ENCODE data around the gene C22orf42.
"Not testable (repeated sequence)": the region's sequence is repeated elsewhere in the genome, so short reads cannot be mapped to it uniquely, and the experiment has no call there.

The C22orf42 gene

GRCh38 chr22:32158712-32159533 lies at the start of gene C22orf42:
Gene C22orf42, minus strand, starts transcription at chr22:32159303. Its CDS starts 88 bp downstream, at chr22:32159215.
- DNase-seq (ENCODE audit: low read depth, low spot score) = no peak

GRCh38 chr22:32208681-32209080 lies 49.6 kb upstream of the C22orf42 start:
- DNase-seq (ENCODE audit: low read depth, low spot score) = no peak

- DNase-seq (ENCODE audit: low read depth, low spot score) = no peak
Observed at GRCh38 chr22:32207971-32208480, 48.9 kb upstream of the C22orf42 start.

- DNase-seq (ENCODE audit: low read depth, low spot score) = no peak
Observed at GRCh38 chr22:32206774-32207758, 48.0 kb upstream of the C22orf42 start.

- DNase-seq (ENCODE audit: low read depth, low spot score) = no peak
Observed at GRCh38 chr22:32205974-32206773, 47.1 kb upstream of the C22orf42 start.

GRCh38 chr22:32204856-32205722 lies 46.0 kb upstream of the C22orf42 start, which contains the start of gene RFPL2:
Gene RFPL2, minus strand, starts transcription at chr22:32205073. Its CDS starts 2,622 bp downstream, at chr22:32202451.
- DNase-seq (ENCODE audit: low read depth, low spot score) = no peak

- no peak for DNase-seq (ENCODE audit: low read depth, low spot score)
Observed at GRCh38 chr22:32204040-32204855, 45.1 kb upstream of the C22orf42 start.

GRCh38 chr22:32203181-32204039 lies 44.3 kb upstream of the C22orf42 start:
- no peak for DNase-seq (ENCODE audit: low read depth, low spot score)

- DNase-seq (ENCODE audit: low read depth, low spot score) = no peak
Observed at GRCh38 chr22:32202539-32203180, 43.6 kb upstream of the C22orf42 start.

- no peak for DNase-seq (ENCODE audit: low read depth, low spot score)
Observed at GRCh38 chr22:32202161-32202538, 43.0 kb upstream of the C22orf42 start.

GRCh38 chr22:32200752-32201151 lies 41.6 kb upstream of the C22orf42 start:
- DNase-seq (ENCODE audit: low read depth, low spot score) = no peak

GRCh38 chr22:32199961-32200360 lies 40.9 kb upstream of the C22orf42 start:
- no peak for DNase-seq (ENCODE audit: low read depth, low spot score)

GRCh38 chr22:32199341-32199740 lies 40.2 kb upstream of the C22orf42 start:
- DNase-seq (ENCODE audit: low read depth, low spot score) = no peak

GRCh38 chr22:32197553-32198226 lies 38.6 kb upstream of the C22orf42 start:
- DNase-seq (ENCODE audit: low read depth, low spot score) = not testable (repeated sequence)

- DNase-seq (ENCODE audit: low read depth, low spot score) = not testable (repeated sequence)
Observed at GRCh38 chr22:32195900-32196299, 36.8 kb upstream of the C22orf42 start.

- DNase-seq (ENCODE audit: low read depth, low spot score) = not testable (repeated sequence)
Observed at GRCh38 chr22:32193346-32193745, 34.2 kb upstream of the C22orf42 start.

- not testable (repeated sequence) for DNase-seq (ENCODE audit: low read depth, low spot score)
Observed at GRCh38 chr22:32191021-32191420, 31.9 kb upstream of the C22orf42 start.
